Measurements from ENCODE around the gene DGKH.
"Not testable (repeated sequence)": the region's sequence is repeated elsewhere in the genome, so short reads cannot be mapped to it uniquely, and the experiment has no call there.

DGKH gene

DNA sequence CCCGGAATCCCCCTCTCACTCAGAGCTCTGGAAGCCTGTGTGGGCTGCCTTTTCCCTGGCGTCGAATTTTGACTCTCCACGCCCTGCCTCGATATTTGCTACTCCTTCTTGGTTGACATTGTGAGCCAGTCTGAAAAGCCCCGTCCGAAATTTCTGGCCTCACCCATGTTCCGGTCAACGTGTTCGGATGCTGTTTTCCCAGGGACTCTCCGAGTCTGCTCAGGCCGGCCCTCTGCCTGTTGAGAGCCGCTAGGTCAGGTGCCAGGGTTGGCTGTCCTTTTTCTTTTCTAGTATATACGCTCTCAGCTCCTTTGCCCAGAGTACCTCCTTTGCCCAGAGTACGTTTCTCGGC is 6.8 kb upstream of the DGKH start:
- DNase-seq (ENCODE audit: low read depth) = no peak

DNA sequence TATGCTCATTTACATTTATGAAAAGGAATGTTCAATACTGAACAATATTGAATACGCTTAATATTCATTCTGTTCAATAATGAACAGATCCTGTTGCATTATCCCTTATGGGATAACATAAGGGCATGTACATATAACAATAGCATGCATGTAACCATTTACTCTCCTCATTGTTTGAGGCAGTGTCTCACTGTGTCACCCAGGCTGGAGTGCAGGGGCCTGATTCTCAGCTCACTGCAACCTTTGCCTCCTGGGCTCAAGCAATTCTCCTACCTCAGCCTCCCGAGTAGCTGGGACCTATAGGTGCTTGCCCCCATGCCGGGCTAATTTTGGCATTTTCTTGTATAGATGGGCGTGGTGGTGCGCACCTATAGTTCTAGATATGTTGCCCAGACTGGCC is 4.8 kb upstream of the DGKH start:
- DNase-seq (ENCODE audit: low read depth) = no peak

DNA sequence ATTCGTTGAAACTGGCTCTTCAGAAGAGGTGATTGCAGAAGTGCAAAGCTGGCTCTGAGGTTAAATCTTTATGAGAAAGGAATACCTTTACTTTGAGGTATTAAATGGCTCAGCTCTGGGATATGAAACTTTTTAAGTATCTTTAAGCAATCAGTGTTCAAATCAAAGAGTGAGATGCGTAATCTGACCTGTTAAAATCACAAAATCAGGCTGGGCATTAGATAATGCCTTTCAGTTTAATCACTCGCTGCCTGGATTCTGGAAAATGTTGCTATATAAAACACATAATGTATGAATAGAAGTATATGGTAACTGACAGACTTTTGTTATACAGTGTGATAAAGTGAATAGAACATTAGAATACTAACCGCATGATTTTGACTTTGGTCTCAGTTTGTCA is 2.0 kb upstream of the DGKH start:
- DNase-seq (ENCODE audit: low read depth) = no peak

DNA sequence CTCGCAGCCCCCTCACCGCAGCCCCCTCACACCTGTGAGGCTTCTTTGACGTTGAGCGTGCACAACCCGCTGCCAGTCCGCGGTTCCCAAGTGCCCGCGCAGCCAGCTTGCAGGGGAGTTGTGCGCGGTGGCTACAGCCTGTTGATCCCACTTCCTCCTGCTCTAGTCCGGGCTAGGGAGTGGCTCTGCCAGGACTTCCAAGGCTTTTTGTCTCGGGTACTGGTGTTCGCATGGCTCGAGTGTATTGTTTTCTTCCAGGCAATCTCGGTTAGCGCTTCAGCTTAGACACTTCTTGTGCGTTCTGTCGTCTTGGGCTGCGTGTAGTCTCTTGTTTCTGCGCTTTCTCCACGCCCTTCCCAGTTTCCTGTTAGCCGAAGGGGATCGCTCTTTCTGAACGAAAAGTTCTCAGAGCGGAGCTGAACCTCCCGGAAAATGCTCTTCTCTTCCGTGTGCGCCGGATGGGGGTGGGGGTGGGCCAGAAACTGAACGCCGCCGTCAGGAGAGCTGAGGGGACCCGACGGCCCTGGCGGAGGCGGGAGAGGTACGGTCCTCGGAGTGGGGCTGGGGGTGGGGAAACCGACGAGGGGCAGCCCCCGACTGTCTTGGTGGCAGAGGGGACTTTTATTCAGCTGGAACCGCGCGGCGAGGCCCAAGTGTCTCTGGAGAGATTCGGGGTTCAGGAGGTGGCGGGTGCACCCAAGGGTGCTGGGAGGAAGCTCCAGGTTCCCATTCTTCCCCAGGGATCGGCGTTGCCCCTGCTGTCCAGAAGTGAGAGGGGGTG is 697 bp upstream of the DGKH start:
- DNase-seq (ENCODE audit: low read depth) = no peak

DNA sequence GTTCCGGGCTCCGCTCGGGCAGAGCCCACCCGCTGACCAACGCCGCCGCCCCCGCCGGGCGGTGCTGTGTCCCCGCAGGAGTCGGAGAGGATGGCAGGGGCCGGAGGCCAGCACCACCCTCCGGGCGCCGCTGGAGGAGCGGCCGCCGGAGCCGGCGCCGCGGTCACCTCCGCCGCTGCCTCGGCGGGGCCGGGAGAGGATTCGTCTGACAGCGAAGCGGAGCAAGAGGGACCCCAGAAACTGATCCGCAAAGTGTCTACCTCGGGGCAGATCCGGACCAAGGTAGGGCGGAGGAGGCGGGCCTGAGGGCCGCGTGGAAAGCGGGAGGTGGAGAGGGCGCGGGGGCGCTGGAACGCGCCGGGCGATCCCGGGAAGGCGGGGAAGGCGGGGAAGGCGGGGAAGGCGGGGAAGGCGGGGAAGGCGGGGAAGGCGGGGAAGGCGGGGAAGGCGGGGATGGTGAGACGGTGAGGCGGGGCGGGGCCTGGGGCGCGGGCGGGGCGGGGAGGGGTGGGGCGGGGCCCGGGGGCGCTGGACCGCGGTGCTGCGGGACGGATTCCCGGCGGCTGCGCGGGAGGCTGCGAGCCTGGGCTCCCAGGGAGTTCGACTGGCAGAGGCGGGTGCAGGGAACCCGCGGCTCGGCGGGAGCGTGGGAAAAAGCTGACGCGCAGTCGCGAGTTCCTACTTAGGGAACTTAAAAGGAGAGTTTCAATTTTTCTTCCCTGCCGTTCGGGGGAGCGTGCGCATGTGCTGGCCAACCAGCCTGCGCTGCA is 421 bp downstream of the DGKH start:
- DNase-seq (ENCODE audit: low read depth) = peak; percentile 45

DNA sequence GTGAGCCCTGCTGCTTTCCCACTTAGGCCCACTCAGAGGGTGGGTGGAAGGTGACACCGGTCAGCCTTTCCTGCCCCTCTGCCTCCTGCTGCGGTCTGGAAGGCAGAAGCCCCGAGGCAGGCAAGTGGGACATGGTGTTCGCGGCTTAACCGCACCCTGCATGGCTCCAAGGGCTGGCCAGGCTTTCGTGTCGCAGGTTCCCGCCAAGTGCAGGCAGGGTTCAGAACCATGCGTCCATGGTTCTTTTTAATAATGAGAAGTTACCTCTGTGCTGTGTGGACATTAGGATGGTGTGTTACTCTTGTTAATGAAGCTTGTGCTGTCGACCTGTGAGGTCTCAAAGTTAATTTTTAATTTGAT is 986 bp downstream of the DGKH start:
- DNase-seq (ENCODE audit: low read depth) = no peak

DNA sequence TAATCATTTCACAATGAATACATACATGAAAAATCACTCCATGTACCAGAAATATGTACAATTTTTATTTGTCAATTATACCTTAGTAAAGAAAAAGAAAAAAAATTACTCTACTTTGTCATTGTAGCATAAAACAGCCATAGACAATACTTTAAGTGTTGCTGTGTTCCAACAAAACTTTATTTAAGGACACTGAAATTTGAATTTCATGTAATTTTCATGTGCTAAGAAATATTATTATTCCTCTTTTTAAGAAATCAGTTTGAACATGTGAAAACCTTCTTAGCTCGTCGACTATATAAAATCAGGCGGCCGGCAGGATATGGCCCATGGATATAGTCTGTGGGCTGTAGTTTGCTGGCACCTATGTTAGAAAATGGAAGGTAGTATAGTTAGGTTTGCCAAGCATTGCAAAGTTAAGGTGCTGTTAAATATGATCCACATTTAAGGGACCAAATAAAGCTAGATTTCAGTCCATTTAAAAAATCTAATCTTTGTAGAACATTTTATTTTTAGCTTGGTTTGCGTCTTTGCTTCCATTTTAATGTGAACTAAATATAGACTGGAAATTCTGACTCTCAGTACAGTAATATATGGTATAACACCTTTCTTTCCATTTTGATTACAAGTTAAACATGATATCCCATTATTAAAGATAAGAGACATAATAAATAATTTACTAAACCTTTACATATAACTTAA is 6.5 kb downstream of the DGKH start:
- no peak for DNase-seq (ENCODE audit: low read depth)

DNA sequence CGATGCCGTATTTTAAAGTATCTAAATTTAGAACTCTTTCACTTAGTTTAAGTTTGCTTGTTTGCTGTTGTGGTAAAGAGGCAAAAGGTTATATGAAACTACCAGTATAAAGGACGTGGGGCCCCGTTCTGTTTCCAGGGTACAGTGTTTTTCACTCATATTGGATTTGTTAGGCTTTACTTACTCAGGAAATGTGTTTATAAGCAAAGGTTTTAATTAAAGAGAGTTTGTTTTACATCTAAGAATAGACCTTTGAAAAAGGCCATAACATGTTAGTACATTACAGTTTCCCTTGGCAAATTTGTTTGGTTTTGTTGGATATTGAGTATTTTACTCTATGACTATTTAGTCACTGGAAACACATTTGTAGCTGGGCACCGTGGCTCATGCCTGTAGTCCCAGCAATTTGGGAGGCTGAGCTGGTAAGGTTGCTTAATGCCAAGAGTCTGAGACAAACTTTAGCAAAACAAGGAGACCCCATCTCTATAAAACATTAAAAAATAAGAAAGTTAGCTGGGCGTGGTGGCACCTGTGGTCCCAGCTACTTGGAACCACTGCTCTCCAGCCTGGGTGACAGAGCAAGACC is 7.1 kb downstream of the DGKH start:
- no peak for DNase-seq (ENCODE audit: low read depth)

DNA sequence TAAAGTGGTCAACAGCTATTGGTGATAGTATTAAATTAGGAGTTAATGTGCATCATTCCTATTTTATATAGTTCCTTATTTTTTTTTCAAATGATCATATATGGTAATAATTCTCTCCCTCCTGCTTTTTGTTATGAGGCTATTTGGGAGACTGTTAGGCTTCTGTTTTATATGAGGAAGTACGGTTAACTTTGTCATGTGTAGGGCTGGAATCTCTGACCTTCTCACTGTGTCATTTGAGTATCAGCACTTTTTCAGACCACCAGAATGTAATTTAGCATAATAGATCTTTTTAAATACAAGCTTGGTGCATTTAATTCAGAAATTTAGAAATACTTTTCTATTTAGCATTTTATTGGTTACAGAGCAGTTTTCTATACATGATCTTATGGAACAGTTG is 7.7 kb downstream of the DGKH start:
- no peak for DNase-seq (ENCODE audit: low read depth)

DNA sequence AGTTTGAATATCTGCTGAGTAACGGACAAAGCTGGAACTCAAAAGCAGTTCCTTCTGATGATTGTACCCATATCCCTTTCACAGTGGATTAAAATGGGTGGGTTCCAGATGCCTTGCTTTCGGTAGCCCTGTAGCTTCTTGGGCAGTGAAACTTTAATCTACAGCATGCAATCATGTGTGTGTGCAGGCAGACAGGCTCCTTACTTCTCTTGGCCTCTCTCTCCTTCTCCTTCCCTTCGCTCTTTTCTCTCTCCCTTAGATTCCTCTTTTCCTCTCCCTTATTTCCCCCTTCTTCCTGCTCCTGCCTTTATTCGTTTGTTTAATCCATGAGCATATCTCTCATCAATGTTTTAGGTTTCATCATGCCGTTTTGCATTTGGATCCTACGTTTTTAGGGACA is 8.1 kb downstream of the DGKH start:
- no peak for DNase-seq (ENCODE audit: low read depth)

DNA sequence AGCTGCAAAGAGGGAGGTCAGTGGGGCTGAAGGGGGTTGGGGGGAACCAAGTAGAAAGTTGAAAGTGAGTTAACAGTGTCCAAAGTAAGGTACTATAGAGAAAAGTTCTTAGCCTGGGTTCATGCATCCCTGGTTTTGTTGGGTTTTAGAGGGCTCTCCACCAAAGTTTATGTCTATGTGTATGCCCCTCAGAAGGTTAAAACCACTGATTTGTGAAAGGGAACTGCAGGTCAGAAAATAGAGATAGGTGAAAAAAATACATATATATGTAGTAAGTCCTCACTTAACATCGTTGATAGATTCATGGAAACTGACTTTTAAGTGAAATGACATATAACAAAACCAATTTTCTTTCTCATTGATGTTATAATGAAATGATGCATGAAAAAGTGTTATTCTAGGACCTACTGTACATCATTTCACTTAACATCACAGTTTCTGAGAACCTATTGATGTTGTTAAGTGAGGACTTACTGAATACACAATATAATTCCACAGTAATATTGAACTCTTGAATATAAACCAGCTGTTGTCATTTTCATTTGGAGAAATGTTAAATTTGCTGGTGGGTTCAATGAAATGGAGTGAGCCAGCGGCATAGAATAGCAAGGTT is 9.6 kb downstream of the DGKH start:
- no peak for DNase-seq (ENCODE audit: low read depth)

DNA sequence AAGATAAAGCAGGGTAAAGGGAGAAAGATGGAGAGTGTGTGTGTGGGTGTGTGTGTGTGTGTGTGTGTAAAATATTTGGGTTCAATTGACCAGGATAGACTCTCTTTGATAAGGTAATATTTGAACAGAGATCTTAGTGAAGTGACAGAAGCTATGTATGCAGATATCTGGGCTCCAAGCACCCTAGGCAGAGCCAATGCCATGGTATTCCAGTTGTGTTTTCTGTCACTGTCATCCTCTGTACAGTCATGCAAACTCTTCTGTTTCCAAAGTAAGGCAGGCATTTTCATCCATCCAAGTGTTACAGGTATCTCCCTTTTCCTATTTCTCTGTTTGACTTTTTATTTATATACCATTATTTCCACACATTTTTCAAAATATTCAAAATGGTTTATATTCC is 13.5 kb downstream of the DGKH start:
- no peak for DNase-seq (ENCODE audit: low read depth)

DNA sequence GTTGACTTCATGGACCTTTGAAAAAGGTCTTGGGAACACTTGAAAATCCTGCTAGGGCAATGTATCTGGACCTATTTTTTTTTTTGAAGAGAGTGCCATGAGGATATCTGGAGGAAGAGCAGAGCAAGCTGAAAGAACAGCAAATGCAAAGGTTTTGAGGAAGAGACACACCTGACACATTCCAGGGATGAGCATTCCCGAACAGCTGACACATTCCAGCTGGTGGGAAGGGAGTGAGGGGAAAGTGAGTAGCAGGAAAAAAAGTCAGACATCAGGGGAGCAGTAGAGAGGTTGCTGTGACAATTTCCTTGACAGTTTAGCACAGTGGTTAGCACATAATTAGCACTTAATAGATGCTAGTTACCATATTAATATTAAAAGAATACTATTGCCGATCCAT is 14.7 kb downstream of the DGKH start:
- DNase-seq (ENCODE audit: low read depth) = no peak

DNA sequence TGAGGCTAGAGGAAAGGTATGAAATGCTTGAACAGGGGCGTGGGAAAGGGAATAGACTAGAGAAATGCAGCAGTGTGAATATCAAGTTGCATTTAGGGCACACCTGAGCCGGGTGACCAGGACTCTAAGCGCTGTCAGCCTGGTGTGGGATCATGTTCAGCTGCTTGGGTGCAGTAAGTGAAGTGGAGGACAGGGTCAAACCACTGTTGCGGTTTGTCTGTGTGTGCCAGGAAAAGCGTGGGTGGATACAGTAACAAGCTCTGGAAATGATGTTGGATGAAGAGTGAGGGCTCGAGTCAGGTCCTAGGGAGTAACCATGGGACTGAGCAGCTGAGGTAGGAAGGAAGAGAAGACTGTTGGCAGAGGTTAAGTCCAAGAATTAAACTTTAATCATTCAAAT is 15.8 kb downstream of the DGKH start:
- no peak for DNase-seq (ENCODE audit: low read depth)

DNA sequence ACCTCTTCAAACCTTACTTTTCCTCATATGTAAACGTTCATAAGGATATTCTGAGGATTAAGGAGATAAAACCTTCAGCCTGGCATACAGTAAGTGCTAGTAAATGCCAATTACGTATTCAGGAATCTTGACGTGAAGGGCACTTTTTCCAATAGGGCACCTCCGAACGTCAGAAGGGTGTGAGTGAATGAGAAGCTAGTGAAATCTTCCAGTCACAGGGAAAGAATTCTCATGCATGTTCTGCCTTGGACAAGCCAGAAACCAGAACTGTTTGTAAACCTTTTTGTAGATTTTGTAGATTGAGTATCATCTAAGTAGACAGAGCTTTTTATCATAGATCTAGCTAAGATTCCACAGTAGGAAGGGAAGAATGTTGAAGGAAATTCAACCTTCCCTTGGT is 16.5 kb downstream of the DGKH start:
- no peak for DNase-seq (ENCODE audit: low read depth)

DNA sequence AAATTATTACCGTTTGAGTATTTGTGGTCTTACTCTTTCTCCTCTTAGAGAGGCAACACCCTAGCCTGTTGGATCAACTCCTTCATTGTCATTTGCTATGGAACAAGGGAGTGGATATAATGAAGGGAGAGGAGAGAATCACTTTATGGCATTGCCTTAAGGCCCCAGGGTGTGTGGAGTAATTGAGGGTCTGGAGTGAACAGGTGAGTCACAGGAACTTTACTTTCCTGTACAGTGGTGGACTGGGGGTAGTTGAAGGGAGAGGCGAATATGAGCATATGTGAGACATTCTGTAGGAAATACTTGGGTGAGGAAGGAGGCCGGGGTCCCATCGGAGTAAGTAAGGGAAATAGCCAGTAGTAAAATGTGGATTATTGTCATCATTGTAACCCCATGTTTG is 17.0 kb downstream of the DGKH start:
- no peak for DNase-seq (ENCODE audit: low read depth)

DNA sequence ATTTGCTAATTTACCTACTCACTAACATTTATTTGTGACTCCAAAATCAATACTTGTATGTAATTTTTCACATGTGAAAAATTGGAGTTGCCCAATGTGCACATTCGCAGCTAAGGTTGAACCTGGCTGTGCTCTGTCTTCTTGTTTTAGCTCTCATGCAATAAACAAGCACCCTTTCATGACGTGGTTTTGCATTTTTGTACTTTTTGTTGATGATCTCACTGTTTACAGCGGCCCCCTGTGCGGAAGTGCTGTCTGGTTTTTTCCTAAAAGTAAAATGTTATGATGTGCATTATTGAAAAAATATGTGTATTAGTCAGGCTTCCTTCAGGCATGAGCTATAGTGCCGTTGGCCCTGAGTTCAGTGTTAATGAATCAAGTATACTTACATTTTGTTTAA is 18.1 kb downstream of the DGKH start:
- no peak for DNase-seq (ENCODE audit: low read depth)

DNA sequence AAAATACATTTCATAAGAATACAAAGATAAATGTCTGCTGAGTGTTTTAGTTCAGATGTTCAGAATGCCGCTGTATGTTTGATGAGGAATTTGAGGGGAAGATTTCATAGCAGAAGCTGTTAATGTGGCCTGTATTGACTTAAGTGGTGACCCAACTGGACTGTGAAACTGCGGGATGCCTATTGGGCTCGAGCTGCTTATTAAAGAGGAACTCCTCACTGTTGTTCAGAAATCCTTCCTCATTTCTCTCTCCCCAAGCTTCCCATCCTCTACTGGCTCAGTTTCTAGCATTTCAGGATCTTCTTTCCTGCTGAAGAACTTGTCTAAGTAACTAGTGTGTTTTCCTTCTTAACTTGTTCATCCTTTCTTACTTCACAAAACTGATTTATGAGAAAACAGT is 20.4 kb downstream of the DGKH start:
- DNase-seq (ENCODE audit: low read depth) = no peak

DNA sequence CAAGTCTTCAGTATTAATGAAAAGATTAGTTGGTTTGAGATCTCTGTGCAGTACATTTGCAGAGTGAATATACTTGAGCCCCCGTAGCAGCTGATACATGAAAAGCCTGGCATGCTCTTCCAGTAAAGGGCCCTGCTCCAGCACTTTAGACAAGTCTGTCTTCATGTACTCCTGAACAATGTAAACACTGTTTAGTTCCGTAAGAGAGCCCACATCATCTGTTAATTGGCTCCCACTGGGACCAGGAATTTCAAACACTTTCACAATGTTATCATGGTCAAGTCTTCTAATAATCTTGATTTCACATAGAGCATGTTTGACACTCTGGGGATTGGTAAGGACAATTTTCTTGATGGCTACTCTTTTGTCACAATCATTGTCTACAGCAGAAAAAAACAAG is 22.2 kb downstream of the DGKH start:
- not testable (repeated sequence) for DNase-seq (ENCODE audit: low read depth)

DNA sequence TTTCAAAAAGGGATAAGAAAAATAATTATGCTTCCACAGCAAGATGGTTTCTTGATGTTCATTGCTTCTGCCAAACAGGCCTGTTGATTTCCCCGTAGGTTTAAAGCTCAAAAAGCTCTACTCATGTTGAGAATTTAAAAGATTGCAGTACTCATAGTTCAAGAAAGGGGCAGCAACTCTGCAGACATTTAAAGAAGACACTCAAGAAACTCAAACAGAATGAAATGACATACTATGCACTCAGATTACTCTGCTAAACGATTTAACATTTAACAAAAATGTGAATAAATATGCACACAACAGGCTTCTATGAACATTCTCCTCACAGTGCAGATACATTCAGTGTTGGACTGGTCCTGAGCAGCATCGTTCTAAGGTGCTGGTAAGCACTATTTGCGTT is 22.7 kb downstream of the DGKH start:
- DNase-seq (ENCODE audit: low read depth) = not testable (repeated sequence)

DNA sequence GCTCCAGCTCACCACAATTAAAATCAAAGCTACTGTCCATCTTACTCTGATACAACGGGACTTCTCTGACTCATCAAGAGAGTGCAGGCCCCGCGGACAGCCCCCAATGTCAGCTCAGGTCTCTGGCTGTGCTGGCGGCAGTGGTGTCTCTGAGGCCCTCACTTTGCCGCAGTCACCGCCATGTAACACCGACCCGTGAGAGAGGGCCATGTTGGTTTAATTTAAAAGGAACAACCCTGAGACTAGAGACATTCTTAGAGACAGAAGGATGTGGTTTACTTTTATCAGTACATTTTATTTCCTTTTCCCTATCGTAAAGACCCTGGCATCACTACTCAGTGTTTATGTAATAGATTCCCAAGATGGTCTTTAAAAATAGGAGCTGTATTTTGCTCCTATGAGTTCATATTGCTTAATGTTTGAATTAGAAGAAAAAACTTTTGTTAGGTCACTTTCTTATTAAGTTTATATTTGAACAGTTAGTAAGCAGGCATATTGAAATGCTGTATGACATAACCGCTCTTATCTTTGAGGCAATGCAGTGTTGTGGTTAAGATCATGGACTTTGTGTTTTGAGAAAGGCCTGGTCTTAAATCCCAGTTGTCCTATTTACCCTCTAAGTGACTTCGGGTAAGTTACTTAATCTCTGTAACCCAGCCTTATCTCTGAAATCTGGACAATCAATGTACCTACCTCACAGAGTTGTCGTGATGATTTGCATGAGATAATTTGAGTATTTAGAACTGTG is 23.4 kb downstream of the DGKH start:
- DNase-seq (ENCODE audit: low read depth) = no peak

DNA sequence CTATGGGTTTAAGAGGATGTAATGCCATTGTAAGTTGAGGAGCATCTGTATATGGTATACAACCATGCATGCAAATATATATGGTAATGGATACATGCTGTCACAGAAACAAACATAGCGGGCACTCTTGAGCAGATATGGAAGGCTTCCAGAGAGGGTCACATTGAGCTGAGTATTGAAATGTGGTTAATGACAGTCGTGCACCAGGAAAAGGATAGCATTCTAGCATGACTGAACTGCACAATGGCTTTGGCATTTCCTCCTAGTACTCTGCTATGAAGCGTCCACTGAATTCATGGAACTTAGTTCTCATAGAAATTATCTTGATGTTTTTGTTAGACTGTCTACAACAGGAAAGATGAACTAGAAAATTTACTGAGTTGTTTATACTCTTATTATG is 25.2 kb downstream of the DGKH start:
- no peak for DNase-seq (ENCODE audit: low read depth)

All from stimulated activated CD8-positive, alpha-beta memory T cell treated with anti-CD3 and anti-CD28 coated beads, Interleukin-12 subunit alpha, Interleukin-12 subunit beta, amount 100 ng/mL, for 4 hours (primary cell).